Mucosa of descending colon (tissue), 3 donors: ENCODE results near the gene ATRNL1. TPM values are rescaled to one million over a fixed set of nuclear protein-coding genes. Genes with fewer than 3 reads are reported as not detected.
"Not testable (repeated sequence)": the region's sequence is repeated elsewhere in the genome, so short reads cannot be mapped to it uniquely, and the experiment has no call there.

Experiments
- ATAC-seq: fragments of 200-7000 bp; cut with Tn5 transposase; one replicate; pipeline ENCODE4 v1.9.1; 2020; ENCODE audit warnings: mild to moderate bottlenecking, moderate library complexity
- DNase-seq, 3 donors: peaks; one replicate each; pipeline ENCODE4 v3.0.0-alpha.2; 2020
- H3K36me3 ChIP-seq: fragments of 200-600 bp; one replicate; pipeline ENCODE4 v1.8.0; 2021; ENCODE audit warnings: low read depth, mild to moderate bottlenecking
- H3K4me1 ChIP-seq: fragments of 200-600 bp; one replicate; pipeline ENCODE4 v1.8.0; 2021; ENCODE audit warnings: low read depth, mild to moderate bottlenecking
- H3K4me3 ChIP-seq: fragments of 200-600 bp; one replicate; pipeline ENCODE4 v1.8.0; 2021; ENCODE audit warnings: mild to moderate bottlenecking
- H3K9me3 ChIP-seq: fragments of 200-600 bp; one replicate; pipeline ENCODE4 v1.8.0; 2021; ENCODE audit warnings: mild to moderate bottlenecking
- intact Hi-C, 2 donors: fragments of 100-400 bp; cut with DNase I in 1 of 2; cut with micrococcal nuclease in 1 of 2; formaldehyde crosslinking; loops; one replicate each; pipeline versions ENCODE4 v1.11.0 to v1.11.1; 2022; cut with DNase I, micrococcal nuclease
- total RNA-seq, 3 donors: library from RNA; stranded (reverse); fragmentation: NEBNext Ultra II Directional in 2 of 3; extraction: Animal tissue kit (Norgen Biotek cat#: 25700) in 2 of 3; gene quantifications; one replicate each; pipeline versions ENCODE4 v1.2.1 to v1.2.4, GENCODE V29; 2021 to 2023
- TF ChIP-seq, protein P1 (sequence below): fragments of 200-600 bp; IDR thresholded peaks from one replicate; pipeline ENCODE4 v1.8.0; 2022; ENCODE audit warnings: antibody characterized with exemption, mild to moderate bottlenecking
- donor health status: DM: no; HTN: no; CAD: no; lungs with moderate emphysema.
- donor health status: DM: no; HTN: no; CAD: no.
- donor health status: DM: no; HTN: yes; CAD: no.

The ATRNL1 gene
- total RNA-seq, 3 donors from 2014 or later = 0.58 to 61.7 (median 1.8) TPM

DNA sequence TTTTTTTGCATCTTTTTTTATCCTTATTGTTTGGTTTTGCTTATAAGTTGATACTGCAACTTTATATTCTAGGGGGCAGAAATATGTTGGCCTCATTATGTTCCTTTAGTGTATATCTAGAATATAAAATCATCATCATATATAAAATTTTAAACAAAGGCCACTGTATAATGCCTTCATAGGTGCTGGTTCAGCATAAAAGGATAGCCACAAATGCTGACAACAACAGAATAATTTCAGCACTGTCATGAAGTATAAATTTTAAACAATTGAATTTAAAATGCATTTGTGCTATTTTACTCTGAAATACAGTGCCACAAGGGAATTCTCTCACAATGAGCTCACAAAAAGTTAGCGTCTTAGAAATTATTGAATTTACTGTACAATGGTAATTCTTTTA is 285.9 kb downstream of the ATRNL1 start:
- DNase-seq (no peak), ATAC-seq (no peak)
- TF ChIP-seq, protein P1, sequence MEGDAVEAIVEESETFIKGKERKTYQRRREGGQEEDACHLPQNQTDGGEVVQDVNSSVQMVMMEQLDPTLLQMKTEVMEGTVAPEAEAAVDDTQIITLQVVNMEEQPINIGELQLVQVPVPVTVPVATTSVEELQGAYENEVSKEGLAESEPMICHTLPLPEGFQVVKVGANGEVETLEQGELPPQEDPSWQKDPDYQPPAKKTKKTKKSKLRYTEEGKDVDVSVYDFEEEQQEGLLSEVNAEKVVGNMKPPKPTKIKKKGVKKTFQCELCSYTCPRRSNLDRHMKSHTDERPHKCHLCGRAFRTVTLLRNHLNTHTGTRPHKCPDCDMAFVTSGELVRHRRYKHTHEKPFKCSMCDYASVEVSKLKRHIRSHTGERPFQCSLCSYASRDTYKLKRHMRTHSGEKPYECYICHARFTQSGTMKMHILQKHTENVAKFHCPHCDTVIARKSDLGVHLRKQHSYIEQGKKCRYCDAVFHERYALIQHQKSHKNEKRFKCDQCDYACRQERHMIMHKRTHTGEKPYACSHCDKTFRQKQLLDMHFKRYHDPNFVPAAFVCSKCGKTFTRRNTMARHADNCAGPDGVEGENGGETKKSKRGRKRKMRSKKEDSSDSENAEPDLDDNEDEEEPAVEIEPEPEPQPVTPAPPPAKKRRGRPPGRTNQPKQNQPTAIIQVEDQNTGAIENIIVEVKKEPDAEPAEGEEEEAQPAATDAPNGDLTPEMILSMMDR = no peak
- H3K9me3 ChIP-seq = no peaks in the 10 kb centered on the region
- intact Hi-C loops = no loop called here
- H3K4me1 ChIP-seq = no peaks in the 10 kb centered on the region
- no peaks in the 10 kb centered on the region for H3K36me3 ChIP-seq
- no peak overlapping the region for H3K4me3 ChIP-seq

DNA sequence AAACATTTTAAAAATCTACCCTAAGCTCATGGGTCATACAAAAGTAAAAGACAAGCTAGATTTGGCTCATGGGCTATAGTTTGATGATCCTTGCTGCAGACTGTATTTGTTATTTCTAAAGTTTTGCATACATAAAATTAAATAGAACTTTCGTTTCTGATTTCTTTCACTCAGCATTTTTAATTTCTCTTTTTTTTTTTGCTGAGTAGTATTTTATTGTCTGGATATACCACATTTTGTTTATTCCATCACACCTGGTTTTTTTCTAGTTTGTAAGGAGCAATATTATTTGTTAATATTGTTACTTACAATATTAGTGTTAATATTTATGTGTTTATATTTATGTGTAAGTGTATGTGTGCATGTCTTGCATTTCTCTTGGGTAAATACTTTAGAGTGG is 291.5 kb downstream of the ATRNL1 start:
- intact Hi-C loops = no loop called here
- Histone ChIP-seq H3K4me3 (no peak overlapping the region), H3K36me3 (no peaks in the 10 kb centered on the region), H3K4me1 (no peaks in the 10 kb centered on the region), H3K9me3 (no peaks in the 10 kb centered on the region)
- TF ChIP-seq, protein P1 = no peak
- DNase-seq (no peak), ATAC-seq (no peak)

DNA sequence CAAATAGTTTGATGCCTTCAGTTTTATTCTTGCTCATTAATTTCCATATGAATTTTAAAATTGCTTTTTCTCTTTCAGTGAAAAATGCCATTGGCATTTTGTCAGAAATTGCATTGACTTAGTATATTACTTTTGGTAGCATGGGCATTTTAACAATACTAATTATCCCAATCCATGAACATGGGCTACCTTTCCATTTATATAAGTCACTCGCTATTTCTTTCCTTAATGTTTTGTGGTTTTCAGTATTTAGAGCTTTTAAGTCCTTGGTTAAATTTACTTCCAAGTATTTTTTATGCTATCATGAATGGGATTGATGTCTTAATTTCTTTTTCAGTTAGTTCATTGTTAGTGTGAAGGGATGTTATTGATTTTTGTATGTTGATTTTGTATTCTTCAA is 297.4 kb downstream of the ATRNL1 start:
- ATAC-seq (no peak), DNase-seq (no peak)
- H3K9me3 ChIP-seq = no peaks in the 10 kb centered on the region
- TF ChIP-seq, protein P1 = no peak
- H3K4me3 ChIP-seq = no peak overlapping the region
- no peaks in the 10 kb centered on the region for H3K4me1 ChIP-seq
- H3K36me3 ChIP-seq = no peaks in the 10 kb centered on the region
- intact Hi-C loops = no loop called here

DNA sequence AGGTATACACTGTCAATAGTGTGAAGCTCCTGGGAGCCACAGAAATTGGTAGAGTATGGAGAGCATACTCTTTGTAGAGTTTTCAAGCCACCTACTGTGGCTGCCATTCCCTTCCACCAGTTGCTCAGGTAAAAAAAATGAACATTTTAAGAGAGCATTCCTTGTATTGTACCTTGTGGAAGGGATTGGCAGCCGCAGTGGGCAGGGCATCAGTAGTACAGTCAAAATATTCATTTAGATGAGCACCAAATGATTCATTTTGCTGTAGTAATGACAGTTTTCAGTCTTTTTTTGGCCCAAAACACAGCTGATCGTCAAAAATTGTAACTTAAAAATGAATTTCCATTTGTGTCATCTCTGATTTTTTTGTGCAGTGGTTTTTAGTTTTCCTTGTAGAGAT is 304.9 kb downstream of the ATRNL1 start:
- no peaks in the 10 kb centered on the region for H3K4me1 ChIP-seq
- DNase-seq = no peak
- no peak for ATAC-seq
- no peaks in the 10 kb centered on the region for H3K9me3 ChIP-seq
- intact Hi-C loops = no loop called here
- H3K36me3 ChIP-seq = no peaks in the 10 kb centered on the region
- TF ChIP-seq, protein P1 = no peak
- H3K4me3 ChIP-seq = no peak overlapping the region

DNA sequence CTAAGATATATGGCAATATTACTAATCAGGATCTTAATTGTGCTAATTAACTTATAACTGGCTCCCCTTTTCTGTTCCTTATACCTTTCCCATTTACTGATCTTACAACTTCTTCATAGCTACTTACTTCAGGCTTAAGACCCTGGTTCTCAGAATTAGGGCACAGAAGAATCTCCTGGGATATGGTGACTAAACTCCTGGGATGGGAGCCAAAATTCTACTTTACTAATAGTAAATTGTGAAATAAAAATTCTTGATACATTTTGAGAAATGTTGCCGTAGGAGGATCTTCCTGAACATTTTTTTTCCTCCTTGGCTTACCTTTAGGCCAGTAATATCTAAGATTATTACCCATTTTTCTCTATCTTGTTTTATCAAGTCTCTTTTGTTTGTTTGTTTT is 309.5 kb downstream of the ATRNL1 start:
- ATAC-seq = no peak
- intact Hi-C loops = no loop called here

DNA sequence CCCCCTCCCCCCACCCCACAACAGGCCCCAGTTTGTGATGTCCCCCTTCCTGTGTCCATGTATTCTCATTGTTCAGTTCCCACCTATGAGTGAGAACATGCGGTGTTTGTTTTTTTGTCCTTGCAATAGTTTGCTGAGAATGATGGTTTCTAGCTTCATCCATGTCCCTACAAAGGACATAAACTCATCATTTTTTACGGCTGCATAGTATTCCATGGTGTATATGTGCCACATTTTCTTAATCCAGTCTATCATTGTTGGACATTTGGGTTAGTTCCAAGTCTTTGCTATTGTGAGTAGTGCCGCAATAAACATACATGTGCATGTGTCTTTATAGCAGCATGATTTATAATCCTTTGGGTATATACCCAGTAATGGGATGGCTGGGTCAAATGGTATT is 312.7 kb downstream of the ATRNL1 start:
- DNase-seq = not testable (repeated sequence)

More for the DNA sequence above, 309.5 kb downstream of the ATRNL1 start:
- Histone ChIP-seq H3K4me3 (no peak overlapping the region), H3K36me3 (no peaks in the 10 kb centered on the region), H3K9me3 (no peaks in the 10 kb centered on the region), H3K4me1 (no peaks in the 10 kb centered on the region)
- no peak for DNase-seq
- TF ChIP-seq, protein P1 = no peak

More for the DNA sequence above, 312.7 kb downstream of the ATRNL1 start:
- H3K4me3 ChIP-seq, H3K4me1 ChIP-seq, ATAC-seq, intact Hi-C loops, H3K9me3 ChIP-seq, H3K36me3 ChIP-seq: not testable (repeated sequence)
